Ishikawa (cell line): ENCODE results near the gene TXLNB.

Source experiments
- CEBPB ChIP-seq: IDR thresholded peaks from 2 replicates; pipeline ENCODE4 v1.6.1; 2012
- CREB1 ChIP-seq: IDR thresholded peaks from 2 replicates; pipeline ENCODE4 v1.6.1; 2012; ENCODE audit warnings: low read depth
- EGR1 ChIP-seq: IDR thresholded peaks from 2 replicates; pipeline ENCODE4 v1.6.1; 2012
- EP300 ChIP-seq: IDR thresholded peaks from 2 replicates; pipeline ENCODE4 v1.6.1; 2012; ENCODE audit warnings: borderline replicate concordance
- FOXM1 ChIP-seq: IDR thresholded peaks from 2 replicates; pipeline ENCODE4 v1.6.1; 2012; ENCODE audit warnings: low read depth, borderline replicate concordance
- MAX ChIP-seq: IDR thresholded peaks from 2 replicates; pipeline ENCODE4 v1.6.1; 2012
- NFIC ChIP-seq: IDR thresholded peaks from 2 replicates; pipeline ENCODE4 v1.6.1; 2012
- RAD21 ChIP-seq: IDR thresholded peaks from 2 replicates; pipeline ENCODE4 v1.6.1; 2012; ENCODE audit warnings: low read depth
- REST ChIP-seq: IDR thresholded peaks from 2 replicates; pipeline ENCODE4 v1.6.1; 2012; ENCODE audit warnings: low read depth, mild to moderate bottlenecking
- TAF1 ChIP-seq: IDR thresholded peaks from 2 replicates; pipeline ENCODE4 v1.6.1; 2012; ENCODE audit warnings: low read depth, mild to moderate bottlenecking
- TCF12 ChIP-seq: IDR thresholded peaks from 2 replicates; pipeline ENCODE4 v1.6.1; 2012; ENCODE audit warnings: low read depth
- TEAD4 ChIP-seq: IDR thresholded peaks from 2 replicates; pipeline ENCODE4 v1.6.1; 2012
- USF1 ChIP-seq: IDR thresholded peaks from 2 replicates; pipeline ENCODE4 v1.6.1; 2012
- YY1 ChIP-seq: IDR thresholded peaks from 2 replicates; pipeline ENCODE4 v1.6.1; 2012; ENCODE audit warnings: low read depth
- ZBTB7A ChIP-seq: IDR thresholded peaks from 2 replicates; pipeline ENCODE4 v1.6.1; 2012; ENCODE audit warnings: low read depth

The TXLNB gene

GRCh38 chr6:139248911-139249310, 42.9 kb downstream of the TXLNB start:
- TF ChIP-seq TAF1 (no peak), YY1 (no peak), USF1 (no peak), TEAD4 (no peak), CEBPB (no peak), EGR1 (no peak), REST (no peak), ZBTB7A (no peak), FOXM1 (no peak), TCF12 (no peak), RAD21 (no peak), EP300 (no peak), NFIC (no peak), CREB1 (no peak), MAX (no peak)

- TF ChIP-seq TAF1 (no peak), FOXM1 (no peak), REST (no peak), EP300 (no peak), CEBPB (no peak), MAX (no peak), YY1 (no peak), CREB1 (no peak), TCF12 (no peak), TEAD4 (no peak)
Observed at GRCh38 chr6:139247618-139248017, 44.2 kb downstream of the TXLNB start.

- no peak for TF ChIP-seq YY1
- TF ChIP-seq TAF1, result no peak
- TF ChIP-seq ZBTB7A, result no peak
- TF ChIP-seq CEBPB, result no peak
- no peak for TF ChIP-seq CREB1
- TF ChIP-seq NFIC, result no peak
- TF ChIP-seq TEAD4, result no peak
- no peak for TF ChIP-seq RAD21
- no peak for TF ChIP-seq TCF12
- no peak for TF ChIP-seq USF1
- no peak for TF ChIP-seq REST
- no peak for TF ChIP-seq FOXM1
- TF ChIP-seq EGR1, result no peak
- no peak for TF ChIP-seq MAX
Observed at GRCh38 chr6:139243536-139243935, 48.3 kb downstream of the TXLNB start.

- TF ChIP-seq RAD21, result no peak
- no peak for TF ChIP-seq EGR1
- no peak for TF ChIP-seq USF1
- no peak for TF ChIP-seq CEBPB
- no peak for TF ChIP-seq ZBTB7A
- no peak for TF ChIP-seq TEAD4
- TF ChIP-seq TAF1, result no peak
- TF ChIP-seq MAX, result no peak
- no peak for TF ChIP-seq TCF12
- no peak for TF ChIP-seq YY1
- no peak for TF ChIP-seq NFIC
- TF ChIP-seq REST, result no peak
- TF ChIP-seq FOXM1, result no peak
- TF ChIP-seq CREB1, result no peak
- no peak for TF ChIP-seq EP300
Observed at GRCh38 chr6:139242457-139243240, 49.1 kb downstream of the TXLNB start.
